SK-N-SH treated with all-trans-retinoic acid at 6 μM for 48 hours (cell line): ENCODE results near the gene SNAPIN.

Source experiments
- ATAC-seq: fragments of 200-7000 bp; cut with Tn5 transposase; 3 replicates; pipeline ENCODE4 v1.9.1; 2020; ENCODE audit warnings: mild to moderate bottlenecking, moderate library complexity
- ARNTL ChIP-seq: fragments of 450-650 bp; formaldehyde crosslinking; IDR thresholded peaks from 2 replicates; pipeline ENCODE4 v1.5.0; 2020; ENCODE audit warnings: low read depth, mild to moderate bottlenecking, moderate library complexity, borderline replicate concordance
- CREB5 ChIP-seq: fragments of 250-450 bp; sonication (Bioruptor Pico); IDR thresholded peaks from 2 replicates; pipeline ENCODE4 v1.5.1; 2020; ENCODE audit warnings: low read depth, mild to moderate bottlenecking, moderate library complexity
- CSDC2 ChIP-seq: fragments of 250-450 bp; sonication (Bioruptor Pico); IDR thresholded peaks from 2 replicates; pipeline ENCODE4 v1.5.0; 2020; ENCODE audit warnings: mild to moderate bottlenecking, moderate library complexity
- CSRNP3 ChIP-seq: fragments of 250-450 bp; sonication (Bioruptor Pico); IDR thresholded peaks from 2 replicates; pipeline ENCODE4 v1.5.1; 2021; ENCODE audit warnings: mild to moderate bottlenecking, moderate library complexity
- ESRRG ChIP-seq: fragments of 250-450 bp; sonication (Bioruptor Pico); IDR thresholded peaks from 2 replicates; pipeline ENCODE4 v1.6.1; 2021; ENCODE audit warnings: mild to moderate bottlenecking
- GLIS3 ChIP-seq: fragments of 250-450 bp; sonication (Bioruptor Pico); IDR thresholded peaks from 2 replicates; pipeline ENCODE4 v1.5.0; 2020; ENCODE audit warnings: mild to moderate bottlenecking, moderate library complexity
- ISL1 ChIP-seq: fragments of 250-450 bp; sonication (Bioruptor Pico); IDR thresholded peaks from 2 replicates; pipeline ENCODE4 v2.1.2; 2022; ENCODE audit warnings: mild to moderate bottlenecking, moderate library complexity
- PATZ1 ChIP-seq: fragments of 250-450 bp; sonication (Bioruptor Pico); IDR thresholded peaks from 2 replicates; pipeline ENCODE4 v1.8.0; 2020; ENCODE audit warnings: mild to moderate bottlenecking, moderate library complexity, borderline replicate concordance
- RARB ChIP-seq: fragments of 250-450 bp; sonication (Bioruptor Pico); IDR thresholded peaks from 2 replicates; pipeline ENCODE4 v1.8.0; 2021; ENCODE audit warnings: mild to moderate bottlenecking, moderate library complexity
- SNAI2 ChIP-seq: fragments of 250-450 bp; sonication (Bioruptor Pico); IDR thresholded peaks from 2 replicates; pipeline ENCODE4 v1.5.0; 2020; ENCODE audit warnings: mild to moderate bottlenecking, moderate library complexity
- TCF4 ChIP-seq: fragments of 250-450 bp; sonication (Bioruptor Pico); IDR thresholded peaks from 2 replicates; pipeline ENCODE4 v1.8.0; 2021; ENCODE audit warnings: mild to moderate bottlenecking, moderate library complexity, borderline replicate concordance
- TOX ChIP-seq: fragments of 250-450 bp; sonication (Bioruptor Pico); IDR thresholded peaks from 2 replicates; pipeline ENCODE4 v1.8.0; 2021; ENCODE audit warnings: mild to moderate bottlenecking, moderate library complexity, borderline replicate concordance
- TSHZ2 ChIP-seq: fragments of 250-450 bp; sonication (Bioruptor Pico); IDR thresholded peaks from 2 replicates; pipeline ENCODE4 v1.5.0; 2020; ENCODE audit warnings: mild to moderate bottlenecking, moderate library complexity
- ZC3H10 ChIP-seq: fragments of 250-450 bp; sonication (Bioruptor Pico); IDR thresholded peaks from 2 replicates; pipeline ENCODE4 v1.5.1; 2021; ENCODE audit warnings: mild to moderate bottlenecking, moderate library complexity
- ZNF565 ChIP-seq: fragments of 450-650 bp; formaldehyde crosslinking; conservative IDR thresholded peaks from 2 replicates; pipeline ENCODE4 v1.5.0; 2020; ENCODE audit warnings: low read depth, mild to moderate bottlenecking, moderate library complexity
- ZNF8 ChIP-seq: fragments of 450-650 bp; formaldehyde crosslinking; IDR thresholded peaks from 2 replicates; pipeline ENCODE4 v1.5.0; 2020; ENCODE audit warnings: mild to moderate bottlenecking, moderate library complexity
- TF ChIP-seq, protein P1 (sequence below): fragments of 250-450 bp; sonication (Bioruptor Pico); IDR thresholded peaks from 2 replicates; pipeline ENCODE4 v1.8.0; 2021; ENCODE audit warnings: low read depth, mild to moderate bottlenecking, moderate library complexity, borderline replicate concordance

The SNAPIN gene

GRCh38 chr1:153670257-153670858, 11.9 kb downstream of the SNAPIN start (continued):
- no peak for TF ChIP-seq ZC3H10 (CRISPR knock-in tag)
- no peak for TF ChIP-seq GLIS3
- no peak for TF ChIP-seq TSHZ2
- no peak for TF ChIP-seq TCF4 (CRISPR knock-in tag)
- TF ChIP-seq ARNTL, result no peak

DNA sequence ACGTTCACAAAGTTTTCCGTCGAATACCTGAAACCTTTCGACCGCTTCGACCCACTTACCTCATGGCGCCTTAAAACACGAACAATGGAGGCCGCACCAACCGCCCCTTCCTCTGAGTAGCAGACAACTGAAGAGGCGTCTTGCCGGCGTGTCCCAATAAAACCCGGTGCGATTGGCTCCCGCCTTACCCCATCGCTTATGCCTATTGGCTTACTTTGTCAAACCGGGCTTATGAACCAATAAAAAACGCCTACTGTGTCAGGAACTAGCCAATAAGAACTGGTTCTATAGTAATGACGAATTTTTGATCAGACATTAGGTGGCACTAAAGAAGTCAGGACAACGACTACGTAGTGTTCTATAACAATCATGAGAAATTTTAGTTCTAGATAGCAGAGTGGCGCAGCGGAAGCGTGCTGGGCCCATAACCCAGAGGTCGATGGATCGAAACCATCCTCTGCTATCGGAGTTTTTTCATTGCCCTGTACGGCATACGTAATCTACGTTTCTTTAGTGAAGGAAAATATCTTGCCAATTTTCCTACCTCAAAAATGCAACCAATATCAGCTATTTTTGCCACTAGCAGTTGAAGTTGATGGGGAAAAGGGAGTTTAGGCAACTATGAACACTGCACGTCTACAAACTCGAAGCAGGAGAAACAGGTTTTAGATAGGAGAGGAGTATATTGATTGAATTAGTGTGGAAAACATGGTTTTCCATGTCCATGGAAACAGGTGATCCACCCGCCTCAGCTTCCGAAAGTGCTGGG, 12.5 kb downstream of the SNAPIN start, which contains the start of gene ILF2:
Gene ILF2, minus strand, starts transcription at position 135 of the 769 bp plus-strand sequence. Its CDS starts 71 bp downstream, at position 64.
- TF ChIP-seq, protein P1, sequence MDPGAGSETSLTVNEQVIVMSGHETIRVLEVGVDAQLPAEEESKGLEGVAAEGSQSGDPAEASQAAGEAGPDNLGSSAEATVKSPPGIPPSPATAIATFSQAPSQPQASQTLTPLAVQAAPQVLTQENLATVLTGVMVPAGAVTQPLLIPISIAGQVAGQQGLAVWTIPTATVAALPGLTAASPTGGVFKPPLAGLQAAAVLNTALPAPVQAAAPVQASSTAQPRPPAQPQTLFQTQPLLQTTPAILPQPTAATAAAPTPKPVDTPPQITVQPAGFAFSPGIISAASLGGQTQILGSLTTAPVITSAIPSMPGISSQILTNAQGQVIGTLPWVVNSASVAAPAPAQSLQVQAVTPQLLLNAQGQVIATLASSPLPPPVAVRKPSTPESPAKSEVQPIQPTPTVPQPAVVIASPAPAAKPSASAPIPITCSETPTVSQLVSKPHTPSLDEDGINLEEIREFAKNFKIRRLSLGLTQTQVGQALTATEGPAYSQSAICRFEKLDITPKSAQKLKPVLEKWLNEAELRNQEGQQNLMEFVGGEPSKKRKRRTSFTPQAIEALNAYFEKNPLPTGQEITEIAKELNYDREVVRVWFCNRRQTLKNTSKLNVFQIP (CRISPR knock-in tag), result peak; percentile 53; the same call in 1 of the 2 replicates
- TF ChIP-seq TCF4 (CRISPR knock-in tag) (no peak), PATZ1 (CRISPR knock-in tag) (no peak), ZNF565 (CRISPR knock-in tag) (no peak), SNAI2 (CRISPR knock-in tag) (no peak)
- ATAC-seq, result peak; percentile 90

DNA sequence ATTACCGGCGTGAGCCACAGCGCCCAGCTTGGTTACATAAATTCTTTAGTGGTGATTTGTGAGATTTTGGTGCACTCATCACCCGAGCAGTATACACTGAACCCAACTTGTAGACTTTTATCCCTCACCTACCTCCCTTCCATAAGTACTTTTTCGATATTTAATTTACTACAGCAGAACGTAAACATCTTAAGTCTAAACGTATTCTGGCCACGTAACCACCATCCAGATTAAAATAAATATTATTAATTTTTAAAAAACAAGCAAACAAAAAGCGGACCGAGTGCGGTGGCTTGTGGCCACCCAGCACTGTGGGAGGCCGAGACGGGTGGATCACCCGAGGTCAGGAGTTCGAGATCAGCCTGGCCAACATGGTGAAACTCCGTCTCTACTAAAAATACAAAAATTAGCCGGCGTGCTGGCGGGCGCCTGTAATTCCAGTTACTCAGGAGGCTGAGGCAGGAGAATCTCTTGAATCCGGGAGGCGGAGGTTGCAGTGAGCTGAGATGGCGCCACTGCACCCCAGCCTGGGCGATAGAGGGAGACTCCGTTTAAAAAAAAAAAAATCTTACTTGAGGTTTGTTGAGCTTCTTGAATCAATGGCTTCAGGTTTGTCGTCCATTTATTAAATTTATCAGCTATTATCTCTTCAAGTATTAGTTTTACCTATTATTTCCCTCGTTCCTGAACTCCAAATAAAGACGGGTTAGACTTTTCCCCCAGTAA, 13.3 kb downstream of the SNAPIN start:
- peak; percentile 71 for ATAC-seq

DNA sequence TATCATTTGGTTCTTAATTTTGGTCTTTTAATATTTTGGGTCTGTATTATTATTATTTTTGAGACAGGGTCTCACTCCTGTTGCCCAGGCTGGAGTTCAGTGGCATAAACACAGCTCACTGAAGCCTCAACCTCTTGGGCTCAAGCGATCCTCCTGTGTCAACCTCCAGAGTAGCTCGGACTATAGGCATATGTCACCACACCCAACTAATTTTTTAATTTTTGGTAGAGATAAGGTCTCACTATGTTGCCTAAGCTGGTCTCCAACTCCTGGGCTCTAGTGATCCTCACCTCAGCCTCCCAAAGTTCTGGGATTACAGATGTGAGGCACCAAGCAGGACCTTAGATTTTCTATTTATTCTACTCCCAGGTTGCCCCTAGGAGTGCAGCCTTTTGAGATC, 15.0 kb downstream of the SNAPIN start:
- no peak for ATAC-seq
- no peak for TF ChIP-seq ISL1
- no peak for TF ChIP-seq RARB (CRISPR knock-in tag)
- TF ChIP-seq GLIS3, result no peak
- TF ChIP-seq TOX, result no peak
- no peak for TF ChIP-seq CSDC2 (CRISPR knock-in tag)
- TF ChIP-seq PATZ1 (CRISPR knock-in tag), result no peak
- no peak for TF ChIP-seq ARNTL
- no peak for TF ChIP-seq CREB5
- no peak for TF ChIP-seq TCF4 (CRISPR knock-in tag)
- TF ChIP-seq, protein P1 (CRISPR knock-in tag), result no peak
- no peak for TF ChIP-seq ESRRG (CRISPR knock-in tag)
- TF ChIP-seq ZNF8 (CRISPR knock-in tag), result no peak
- no peak for TF ChIP-seq ZC3H10 (CRISPR knock-in tag)
- no peak for TF ChIP-seq CSRNP3 (CRISPR knock-in tag)
